H9 (cell line): ENCODE results near the gene CPM. TPM values are rescaled to one million over a fixed set of nuclear protein-coding genes. Genes with fewer than 3 reads are reported as not detected.

Experiments used
- DNase-seq: peaks from one replicate; pipeline ENCODE4 v3.0.0-alpha.2; 2017
- H2AFZ ChIP-seq: one replicate; pipeline ENCODE4 v1.6.1; 2013; ENCODE audit warnings: mild to moderate bottlenecking, low read length, control low read depth, moderate library complexity
- H2AK5ac ChIP-seq: 2 replicates; pipeline ENCODE4 v1.6.1; 2013; ENCODE audit warnings: low read length, control low read depth, mixed read lengths; ENCODE audit not compliant: insufficient read length
- H2BK120ac ChIP-seq: one replicate; pipeline ENCODE4 v1.6.1; 2013; ENCODE audit warnings: low read depth, mild to moderate bottlenecking, low read length, control low read depth, inconsistent platforms; ENCODE audit not compliant: poor library complexity, severe bottlenecking
- H2BK12ac ChIP-seq: 2 replicates; pipeline ENCODE4 v1.6.1; 2013; ENCODE audit warnings: low read length, control low read depth, mixed read lengths, low read depth; ENCODE audit not compliant: insufficient read length
- H2BK15ac ChIP-seq: 2 replicates; pipeline ENCODE4 v1.6.1; 2013; ENCODE audit warnings: low read depth, low read length, control low read depth
- H2BK20ac ChIP-seq: one replicate; pipeline ENCODE4 v1.6.1; 2013; ENCODE audit warnings: low read depth, mild to moderate bottlenecking, low read length, control low read depth, inconsistent platforms; ENCODE audit not compliant: poor library complexity, severe bottlenecking
- H2BK5ac ChIP-seq: 2 replicates; pipeline ENCODE4 v1.6.1; 2013; ENCODE audit warnings: low read length, control low read depth, mixed read lengths; ENCODE audit not compliant: insufficient read length
- H3K14ac ChIP-seq: 2 replicates; pipeline ENCODE4 v1.6.1; 2013; ENCODE audit warnings: low read length, control low read depth; ENCODE audit not compliant: insufficient read depth
- H3K18ac ChIP-seq: 2 replicates; pipeline ENCODE4 v1.6.1; 2013; ENCODE audit warnings: low read depth, mild to moderate bottlenecking, mixed read lengths, low read length, control low read depth; ENCODE audit not compliant: insufficient read length
- H3K23ac ChIP-seq: 2 replicates; pipeline ENCODE4 v1.6.1; 2013; ENCODE audit warnings: low read length, control low read depth, mixed read lengths, low read depth; ENCODE audit not compliant: insufficient read length
- H3K23me2 ChIP-seq: 2 replicates; pipeline ENCODE4 v1.6.1; 2013; ENCODE audit warnings: low read depth, mild to moderate bottlenecking, mixed read lengths, low read length, control low read depth; ENCODE audit not compliant: insufficient read length, poor library complexity, severe bottlenecking
- H3K27ac ChIP-seq: 2 replicates; pipeline ENCODE4 v1.5.1; 2013; ENCODE audit warnings: low read length, control low read depth, mixed read lengths, low read depth; ENCODE audit not compliant: insufficient read length
- H3K27me3 ChIP-seq: 2 replicates; pipeline ENCODE4 v1.6.1; 2013; ENCODE audit warnings: low read length, control low read depth, inconsistent platforms; ENCODE audit not compliant: insufficient read depth
- H3K4ac ChIP-seq: 2 replicates; pipeline ENCODE4 v1.6.1; 2013; ENCODE audit warnings: low read depth, mild to moderate bottlenecking, control low read depth, inconsistent platforms, low read length, moderate library complexity
- H3K4me1 ChIP-seq: 2 replicates; pipeline ENCODE4 v1.6.1; 2013; ENCODE audit warnings: low read length, control low read depth, inconsistent platforms; ENCODE audit not compliant: insufficient read depth
- H3K4me2 ChIP-seq: 2 replicates; pipeline ENCODE4 v1.6.1; 2013; ENCODE audit warnings: low read length, control low read depth, mixed read lengths; ENCODE audit not compliant: insufficient read length, insufficient read depth
- H3K56ac ChIP-seq: 2 replicates; pipeline ENCODE4 v1.6.1; 2013; ENCODE audit warnings: low read depth, mild to moderate bottlenecking, mixed read lengths, low read length, control low read depth; ENCODE audit not compliant: insufficient read length
- H3K79me1 ChIP-seq: 2 replicates; pipeline ENCODE4 v1.6.1; 2013; ENCODE audit warnings: low read depth, mild to moderate bottlenecking, moderate library complexity, low read length, control low read depth, inconsistent platforms; ENCODE audit not compliant: insufficient read depth, poor library complexity, severe bottlenecking
- H3K79me2 ChIP-seq: 2 replicates; pipeline ENCODE4 v1.6.1; 2013; ENCODE audit warnings: low read length, control low read depth, inconsistent platforms; ENCODE audit not compliant: insufficient read depth
- H3K9ac ChIP-seq: 2 replicates; pipeline ENCODE4 v1.6.1; 2013; ENCODE audit warnings: low read length, control low read depth, mixed read lengths; ENCODE audit not compliant: insufficient read length; ENCODE audit errors: extremely low read depth
- H3K9me3 ChIP-seq: one replicate; pipeline ENCODE4 v1.6.1; 2013; ENCODE audit warnings: low read depth, low read length, inconsistent platforms; ENCODE audit not compliant: control insufficient read depth
- H3T11ph ChIP-seq: one replicate; pipeline ENCODE4 v1.6.1; 2013; ENCODE audit warnings: mild to moderate bottlenecking, low read length, control low read depth, inconsistent platforms
- H4K20me1 ChIP-seq: one replicate; pipeline ENCODE4 v1.6.1; 2013; ENCODE audit not compliant: control insufficient read depth, insufficient read length, insufficient read depth
- H4K5ac ChIP-seq: 2 replicates; pipeline ENCODE4 v1.6.1; 2013; ENCODE audit warnings: low read depth, mild to moderate bottlenecking, mixed read lengths, low read length, control low read depth; ENCODE audit not compliant: insufficient read length
- H4K8ac ChIP-seq: replicated peaks from 2 replicates; pipeline ENCODE4 v1.6.1; 2013; ENCODE audit warnings: low read length, control low read depth, mixed read lengths, low read depth; ENCODE audit not compliant: insufficient read length
- H4K91ac ChIP-seq: 2 replicates; pipeline ENCODE4 v1.6.1; 2013; ENCODE audit warnings: low read depth, mild to moderate bottlenecking, moderate library complexity, mixed read lengths, low read length, control low read depth; ENCODE audit not compliant: insufficient read length
- H3K27ac Mint-ChIP-seq, 3 experiments: 2 replicates in 2 of 3; 3 replicates in 1 of 3; pipeline ENCODE4 v1.8.0; 2020 to 2021; ENCODE audit warnings: mixed read lengths in 3 of 3, mild to moderate bottlenecking in 1 of 3, moderate library complexity in 1 of 3
- H3K27me3 Mint-ChIP-seq: 2 replicates; pipeline ENCODE4 v1.8.0; 2021; ENCODE audit warnings: low read depth, mild to moderate bottlenecking, moderate library complexity, mixed read lengths
- H3K36me3 Mint-ChIP-seq, 3 experiments: 2 replicates in 2 of 3; 3 replicates in 1 of 3; pipeline ENCODE4 v1.8.0; 2020 to 2021; ENCODE audit warnings: low read depth in 3 of 3, mixed read lengths in 3 of 3; ENCODE audit not compliant: insufficient read depth in 1 of 3
- H3K4me1 Mint-ChIP-seq, 2 experiments: 2 replicates each; pipeline ENCODE4 v1.8.0; 2020; ENCODE audit warnings: mixed read lengths in 2 of 2
- H3K4me3 Mint-ChIP-seq, 2 experiments: 2 replicates in 1 of 2; 3 replicates in 1 of 2; pipeline ENCODE4 v1.8.0; 2020 to 2021; ENCODE audit warnings: mild to moderate bottlenecking in 2 of 2, mixed read lengths in 2 of 2, moderate library complexity in 1 of 2
- H3K9me3 Mint-ChIP-seq, 2 experiments: 2 replicates in 1 of 2; 3 replicates in 1 of 2; pipeline ENCODE4 v1.8.0; 2020; ENCODE audit warnings: mild to moderate bottlenecking in 2 of 2, mixed read lengths in 2 of 2, moderate library complexity in 1 of 2
- WGBS: extraction: QIAGEN DNeasy Blood & Tissue Kit; methylation state at CpG from one replicate; pipeline ENCODE4 v1.1.7; 2013; ENCODE audit warnings: missing lambda C conversion rate, low lambda C conversion rate, mixed read lengths; ENCODE audit not compliant: insufficient read length; ENCODE audit errors: extremely low coverage; 5-methylcytosine and 5-hydroxymethylcytosine counted together
- total RNA-seq: library from RNA; stranded (reverse); gene quantifications from 2 replicates; pipeline ENCODE4 v1.2.1, GENCODE V29; 2021
- TF ChIP-seq, protein P1 (sequence below): fragments of 200-600 bp; sonication (generic); conservative IDR thresholded peaks from 3 replicates; pipeline ENCODE4 v1.8.0; 2021; ENCODE audit warnings: antibody characterized with exemption, mild to moderate bottlenecking

CPM gene
- total RNA-seq, 1 experiment from 2014 or later: 1.2 TPM

DNA sequence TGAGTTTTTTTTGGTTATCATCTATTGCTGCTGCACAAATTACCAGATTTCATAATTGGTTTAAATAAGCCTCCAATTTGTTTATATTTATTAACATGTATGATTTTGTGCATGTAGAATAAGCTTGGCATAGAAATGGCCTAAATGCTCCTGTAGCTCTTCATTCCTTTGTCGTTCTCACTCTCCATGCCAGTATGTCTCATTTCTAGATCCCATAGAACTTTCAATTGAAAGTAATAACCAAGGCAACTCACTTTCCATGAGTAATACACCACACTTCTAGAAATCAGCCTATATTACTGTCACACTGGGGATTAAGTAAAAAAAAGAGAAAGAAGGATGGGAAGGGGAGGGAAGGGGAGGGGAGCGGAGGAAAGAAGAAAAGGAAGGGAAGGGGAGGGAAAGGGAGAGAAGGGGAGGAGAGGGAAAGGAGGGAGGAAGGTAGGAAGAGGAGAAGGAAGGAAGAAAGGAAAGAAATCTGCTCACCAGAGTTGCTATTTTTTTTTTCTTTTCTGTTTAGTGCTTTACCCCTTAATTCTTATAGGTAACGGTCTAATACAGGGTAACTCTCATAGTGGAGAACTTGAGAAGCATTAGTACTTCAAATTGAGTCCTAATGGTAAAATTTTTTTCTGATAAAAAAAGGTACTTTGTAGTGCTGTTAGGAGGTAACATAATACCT lies 79.4 kb downstream of the CPM start:
- Histone ChIP-seq H3K4me1 (no peaks in the 10 kb centered on the region), H3K18ac (no peak overlapping the region), H3K23me2 (no peaks in the 10 kb centered on the region), H2BK20ac (no peak overlapping the region), H4K5ac (no peak overlapping the region), H4K20me1 (no peaks in the 10 kb centered on the region), H3K27me3 (no peaks in the 10 kb centered on the region), H3K14ac (no peak overlapping the region), H2BK12ac (no peak overlapping the region), H2BK5ac (no peak overlapping the region), H3K79me2 (no peaks in the 10 kb centered on the region), H3K27ac (no peak overlapping the region), H3K23ac (no peak overlapping the region), H4K91ac (no peak overlapping the region), H3K4me2 (no peak overlapping the region), H3K9me3 (no peaks in the 10 kb centered on the region), H3K4ac (no peak overlapping the region), H3K79me1 (no peaks in the 10 kb centered on the region), H2BK120ac (no peak overlapping the region), H3K9ac (no peak overlapping the region), H3T11ph (no peak overlapping the region), H4K8ac (no peak overlapping the region), H2BK15ac (no peak overlapping the region), H3K56ac (no peak overlapping the region), H2AFZ (no peak overlapping the region), H2AK5ac (no peak overlapping the region)
- no peak overlapping the region for H3K27ac Mint-ChIP-seq
- H3K4me3 Mint-ChIP-seq: no peak overlapping the region
- no peaks in the 10 kb centered on the region for H3K4me1 Mint-ChIP-seq
- TF ChIP-seq, protein P1, sequence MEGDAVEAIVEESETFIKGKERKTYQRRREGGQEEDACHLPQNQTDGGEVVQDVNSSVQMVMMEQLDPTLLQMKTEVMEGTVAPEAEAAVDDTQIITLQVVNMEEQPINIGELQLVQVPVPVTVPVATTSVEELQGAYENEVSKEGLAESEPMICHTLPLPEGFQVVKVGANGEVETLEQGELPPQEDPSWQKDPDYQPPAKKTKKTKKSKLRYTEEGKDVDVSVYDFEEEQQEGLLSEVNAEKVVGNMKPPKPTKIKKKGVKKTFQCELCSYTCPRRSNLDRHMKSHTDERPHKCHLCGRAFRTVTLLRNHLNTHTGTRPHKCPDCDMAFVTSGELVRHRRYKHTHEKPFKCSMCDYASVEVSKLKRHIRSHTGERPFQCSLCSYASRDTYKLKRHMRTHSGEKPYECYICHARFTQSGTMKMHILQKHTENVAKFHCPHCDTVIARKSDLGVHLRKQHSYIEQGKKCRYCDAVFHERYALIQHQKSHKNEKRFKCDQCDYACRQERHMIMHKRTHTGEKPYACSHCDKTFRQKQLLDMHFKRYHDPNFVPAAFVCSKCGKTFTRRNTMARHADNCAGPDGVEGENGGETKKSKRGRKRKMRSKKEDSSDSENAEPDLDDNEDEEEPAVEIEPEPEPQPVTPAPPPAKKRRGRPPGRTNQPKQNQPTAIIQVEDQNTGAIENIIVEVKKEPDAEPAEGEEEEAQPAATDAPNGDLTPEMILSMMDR: no peak
- no peaks in the 10 kb centered on the region for H3K36me3 Mint-ChIP-seq
- H3K9me3 Mint-ChIP-seq: no peaks in the 10 kb centered on the region
- no peak for DNase-seq
- peaks cover 4% of the 10 kb centered on the region; the same call in 1 of the 2 replicates for H3K27me3 Mint-ChIP-seq
- WGBS: 100% methylated on average over 1 of the region's 3 CpGs
